HL-60 (cell line): Measurements from ENCODE around the gene ABCC1.

Experiments
- CTCF ChIP-seq: IDR thresholded peaks from one replicate; pipeline ENCODE4 v1.5.1; 2011; ENCODE audit warnings: low read length, control low read depth, inconsistent platforms; ENCODE audit not compliant: insufficient read depth
- POLR2AphosphoS5 ChIP-seq: IDR thresholded peaks from 2 replicates; pipeline ENCODE4 v1.6.1; 2012; ENCODE audit warnings: low read depth

DNA sequence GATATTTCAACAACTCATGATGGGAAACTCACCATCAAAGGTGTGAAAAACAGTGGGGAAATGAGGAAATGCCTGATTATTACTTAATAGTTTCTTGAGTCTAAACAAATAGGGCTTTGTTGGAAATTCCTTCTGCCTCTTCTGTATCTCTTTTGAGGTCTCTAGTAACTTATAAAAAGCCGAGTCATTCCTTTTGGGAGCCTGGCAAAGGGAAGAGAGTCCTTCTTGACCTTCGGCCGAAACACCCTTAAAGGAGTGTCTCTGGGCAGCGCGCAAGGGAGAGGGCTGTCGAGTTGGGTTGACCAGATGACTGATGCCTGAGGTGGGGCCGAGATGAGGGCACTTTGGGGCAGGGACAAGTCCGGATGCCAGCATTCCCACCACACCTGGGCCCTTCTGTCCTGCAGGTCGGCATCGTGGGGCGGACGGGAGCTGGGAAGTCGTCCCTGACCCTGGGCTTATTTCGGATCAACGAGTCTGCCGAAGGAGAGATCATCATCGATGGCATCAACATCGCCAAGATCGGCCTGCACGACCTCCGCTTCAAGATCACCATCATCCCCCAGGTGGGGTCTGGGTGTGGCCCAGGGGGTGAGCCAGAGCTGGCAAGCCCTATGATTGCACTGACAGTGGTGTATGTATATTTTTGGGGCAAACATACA is 184.7 kb downstream of the ABCC1 start:
- TF ChIP-seq POLR2AphosphoS5 (no peak), CTCF (no peak)
